HG03108 (cell line): ENCODE data around the gene SEC14L5.
"Not testable (repeated sequence)": the region's sequence is repeated elsewhere in the genome, so short reads cannot be mapped to it uniquely, and the experiment has no call there.

ENCODE experiments used
- ATAC-seq: cut with Tn5 transposase; IDR thresholded peaks from one replicate; pipeline ENCODE4 v1.9.1; 2021; ENCODE audit warnings: moderate library complexity; ENCODE audit not compliant: unreplicated experiment

The SEC14L5 gene

GRCh38 chr16:4949986-4950385 lies 8.1 kb upstream of the SEC14L5 start:
- ATAC-seq = no peak

DNA sequence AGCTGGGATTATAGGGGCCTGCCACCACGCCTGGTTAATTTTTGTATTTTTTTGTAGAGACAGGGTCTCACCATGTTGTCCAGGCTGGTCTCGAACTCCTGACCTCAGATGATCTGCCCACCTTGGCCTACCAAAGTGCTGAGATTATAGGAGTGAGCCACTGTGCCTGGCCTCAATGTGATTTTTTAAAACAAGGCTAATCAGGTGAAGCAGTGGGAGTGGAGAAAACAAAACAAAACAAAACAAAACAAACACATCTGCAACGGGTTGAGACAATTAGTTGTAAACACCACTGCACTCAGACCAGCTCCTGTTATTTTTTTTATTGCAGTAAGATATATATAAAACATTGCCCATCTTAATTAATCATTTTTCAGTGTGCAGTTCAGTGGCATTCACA lies 6.5 kb upstream of the SEC14L5 start:
- ATAC-seq = not testable (repeated sequence)

DNA sequence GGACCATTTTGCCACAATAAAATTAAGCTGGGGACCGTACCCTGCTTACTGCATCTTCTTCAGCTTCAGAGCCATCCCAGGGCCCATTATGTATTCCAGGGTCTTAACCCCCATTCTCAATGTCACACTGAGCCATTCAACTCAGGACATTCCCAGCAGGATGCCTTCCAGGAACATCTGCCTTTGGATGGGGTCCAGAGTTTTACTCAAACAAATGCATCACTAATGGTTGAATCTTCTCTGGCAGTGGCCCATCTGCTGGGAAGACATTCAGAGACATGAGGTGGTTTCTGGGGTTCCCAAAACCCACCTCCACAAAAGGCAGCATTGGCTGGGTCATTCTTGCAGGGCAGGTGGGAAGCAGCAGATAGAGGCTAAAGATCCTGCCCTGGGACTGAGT lies 3.4 kb upstream of the SEC14L5 start:
- no peak for ATAC-seq

DNA sequence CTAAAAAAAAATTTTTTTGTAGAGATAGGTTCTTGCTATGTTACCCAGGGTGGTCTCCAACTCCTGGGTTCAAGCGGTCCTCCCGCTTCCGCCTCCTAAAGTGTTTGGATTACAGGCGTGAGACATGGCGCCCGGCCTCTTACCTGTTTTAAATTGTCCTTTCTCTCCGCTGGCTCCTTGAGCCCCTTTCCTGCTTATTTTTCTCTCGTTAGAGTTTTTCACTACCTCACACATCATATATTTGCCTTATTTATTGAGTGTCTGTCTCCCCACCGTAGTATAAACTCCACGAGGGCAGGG lies 760 bp upstream of the SEC14L5 start:
- no peak for ATAC-seq

GRCh38 chr16:4958510-4959438 lies 644 bp downstream of the SEC14L5 start:
- ATAC-seq = no peak

DNA sequence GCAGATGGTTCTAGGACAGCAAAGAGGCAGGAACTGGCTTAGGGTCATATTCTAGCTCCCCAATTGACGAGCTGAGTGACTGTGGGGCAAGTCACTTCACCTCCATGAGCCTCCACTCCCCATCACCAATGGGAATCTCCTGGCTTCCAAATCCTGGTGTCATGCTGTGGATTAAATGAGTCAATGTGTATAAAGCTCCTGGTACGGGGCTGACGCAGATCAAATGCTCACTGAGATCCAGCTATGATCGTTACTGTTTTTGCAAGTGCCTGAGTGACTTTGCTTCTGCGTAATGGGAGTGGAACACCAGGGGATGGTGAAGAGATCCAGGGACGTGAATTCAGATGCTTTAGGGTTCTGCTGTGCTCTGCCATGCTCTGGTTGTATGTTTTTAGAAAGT lies 2.4 kb downstream of the SEC14L5 start:
- ATAC-seq = no peak

DNA sequence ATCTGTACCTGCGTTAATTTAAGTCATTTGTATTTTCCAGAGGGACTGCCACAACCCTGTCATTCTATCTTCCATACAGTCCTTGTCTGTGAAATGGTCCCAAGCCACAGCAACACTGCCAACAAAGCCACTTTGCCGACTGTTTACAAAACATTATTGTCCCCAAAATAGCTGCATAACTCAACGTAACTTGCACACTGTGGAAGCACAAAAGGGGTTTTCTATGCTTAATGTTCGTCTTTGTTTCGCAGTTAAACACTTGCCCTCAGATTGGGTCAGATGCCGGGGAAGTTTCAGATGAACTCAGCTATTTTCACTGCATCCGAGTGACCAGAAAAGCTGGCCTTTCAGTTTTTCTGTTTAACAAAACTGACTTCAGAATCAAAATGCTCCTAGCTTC lies 4.6 kb downstream of the SEC14L5 start:
- ATAC-seq = no peak

GRCh38 chr16:4963527-4963926 lies 5.4 kb downstream of the SEC14L5 start:
- not testable (repeated sequence) for ATAC-seq

GRCh38 chr16:4966736-4967453 lies 8.8 kb downstream of the SEC14L5 start:
- no peak for ATAC-seq

- ATAC-seq = not testable (repeated sequence)
Measured at GRCh38 chr16:4968278-4968677, 10.1 kb downstream of the SEC14L5 start.

DNA sequence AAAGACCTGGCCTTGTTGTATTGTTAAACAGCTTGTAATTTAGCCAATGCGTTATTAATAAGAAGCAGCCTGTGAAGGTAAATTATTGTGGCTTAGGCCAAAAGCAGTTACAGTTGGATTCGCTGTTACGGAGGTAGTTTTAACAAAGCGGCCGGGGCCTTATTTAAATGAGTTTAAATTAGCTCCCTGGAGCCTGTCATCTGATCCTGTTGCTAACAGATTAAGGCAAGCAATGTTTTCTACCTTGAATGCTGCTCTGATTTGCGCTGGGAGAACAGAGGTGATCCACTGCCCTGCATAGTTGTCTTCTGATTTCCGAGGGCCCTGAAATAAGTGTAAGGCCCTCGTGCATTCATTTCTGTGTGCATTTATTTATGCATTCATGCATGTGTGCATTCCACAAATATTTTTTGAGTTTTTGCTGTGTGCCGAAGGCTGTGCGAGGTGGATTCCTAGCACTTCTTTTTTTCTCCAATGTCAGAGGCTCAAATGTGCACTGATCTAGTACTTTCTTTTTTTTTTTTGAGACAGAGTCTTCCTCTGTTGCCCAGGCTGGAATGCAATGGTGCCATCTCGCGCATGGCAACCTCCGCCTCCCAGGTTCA lies 10.9 kb downstream of the SEC14L5 start:
- ATAC-seq = no peak

- ATAC-seq = no peak
Measured at GRCh38 chr16:4970010-4970409, 11.9 kb downstream of the SEC14L5 start.

DNA sequence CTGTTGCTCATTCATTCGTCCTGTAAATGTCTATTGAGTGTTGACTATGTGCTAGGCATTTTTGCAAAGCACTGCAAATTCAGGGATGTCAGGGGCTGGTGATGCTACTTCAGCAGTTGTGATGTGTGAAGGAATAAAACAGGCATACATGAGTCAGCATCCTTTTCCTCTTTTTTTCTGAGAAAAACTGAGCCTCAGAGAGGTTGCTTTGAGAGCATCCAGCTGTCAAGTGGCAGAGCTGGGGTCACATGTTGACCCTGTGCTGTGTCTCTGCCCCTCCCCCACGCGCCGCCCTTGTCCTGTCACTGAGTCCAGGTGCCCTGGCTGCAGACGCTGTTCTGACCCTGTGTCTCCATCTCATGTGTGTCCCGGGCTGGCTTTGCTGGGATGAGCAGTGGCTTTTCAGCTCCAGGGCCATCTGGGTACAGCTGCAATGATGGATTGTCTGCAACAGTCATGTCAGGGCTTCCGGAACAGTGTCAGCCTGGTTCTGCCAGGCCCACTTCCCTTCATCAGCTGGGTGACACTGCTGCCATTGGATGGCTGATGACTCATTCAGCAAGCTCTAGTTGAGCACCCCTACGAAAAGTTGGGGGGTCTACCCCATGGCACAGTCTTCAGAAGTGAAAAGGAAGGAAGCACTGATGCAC lies 14.9 kb downstream of the SEC14L5 start:
- no peak for ATAC-seq

- peak; percentile 95 for ATAC-seq
Measured at GRCh38 chr16:4976079-4976478, 17.9 kb downstream of the SEC14L5 start.

DNA sequence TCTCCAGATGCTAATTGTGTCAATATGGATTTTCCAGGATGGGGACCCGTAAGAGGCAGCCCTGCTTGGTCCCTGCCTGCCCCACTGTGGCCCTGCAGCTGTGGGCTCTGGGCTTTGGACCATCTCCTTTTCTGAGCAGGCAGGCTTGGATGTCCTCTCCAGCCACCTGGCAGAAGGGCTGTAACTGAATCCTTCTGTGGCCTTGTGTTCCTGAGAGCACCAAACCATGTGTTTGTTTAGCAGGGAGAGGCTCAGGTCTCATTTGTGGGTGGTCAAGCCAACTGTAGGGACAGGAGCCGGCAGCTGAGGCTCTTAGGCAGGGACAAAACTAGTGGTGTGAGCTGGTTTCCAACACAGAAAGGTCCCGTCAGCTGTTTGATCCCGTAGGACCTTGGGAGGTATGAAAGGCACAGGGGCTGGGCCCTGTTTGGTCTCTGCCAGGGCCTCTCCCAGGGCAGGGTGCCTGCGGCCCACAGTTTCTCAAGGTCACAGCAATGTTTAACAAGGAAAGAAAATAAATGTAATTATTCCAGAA lies 18.5 kb downstream of the SEC14L5 start:
- ATAC-seq = no peak

DNA sequence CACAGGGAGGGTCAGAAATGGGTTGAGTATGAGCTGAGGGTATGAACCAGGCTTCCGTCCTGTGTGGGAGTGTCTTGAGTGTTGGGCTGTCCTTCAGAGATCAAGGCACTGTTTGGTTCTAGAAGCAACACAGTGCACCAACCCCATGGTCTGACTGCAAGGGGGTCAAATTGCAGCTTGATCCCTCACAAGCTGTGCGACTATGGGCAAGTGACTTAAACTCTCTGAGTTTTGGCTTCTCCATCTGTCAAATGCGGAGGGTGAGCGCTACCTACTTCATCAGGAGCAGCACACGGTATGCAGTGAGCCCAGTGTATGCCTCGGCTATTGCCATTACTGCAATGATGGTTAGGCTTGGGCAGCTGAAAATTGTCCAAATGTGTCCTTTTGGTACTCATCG lies 21.0 kb downstream of the SEC14L5 start:
- ATAC-seq = no peak

DNA sequence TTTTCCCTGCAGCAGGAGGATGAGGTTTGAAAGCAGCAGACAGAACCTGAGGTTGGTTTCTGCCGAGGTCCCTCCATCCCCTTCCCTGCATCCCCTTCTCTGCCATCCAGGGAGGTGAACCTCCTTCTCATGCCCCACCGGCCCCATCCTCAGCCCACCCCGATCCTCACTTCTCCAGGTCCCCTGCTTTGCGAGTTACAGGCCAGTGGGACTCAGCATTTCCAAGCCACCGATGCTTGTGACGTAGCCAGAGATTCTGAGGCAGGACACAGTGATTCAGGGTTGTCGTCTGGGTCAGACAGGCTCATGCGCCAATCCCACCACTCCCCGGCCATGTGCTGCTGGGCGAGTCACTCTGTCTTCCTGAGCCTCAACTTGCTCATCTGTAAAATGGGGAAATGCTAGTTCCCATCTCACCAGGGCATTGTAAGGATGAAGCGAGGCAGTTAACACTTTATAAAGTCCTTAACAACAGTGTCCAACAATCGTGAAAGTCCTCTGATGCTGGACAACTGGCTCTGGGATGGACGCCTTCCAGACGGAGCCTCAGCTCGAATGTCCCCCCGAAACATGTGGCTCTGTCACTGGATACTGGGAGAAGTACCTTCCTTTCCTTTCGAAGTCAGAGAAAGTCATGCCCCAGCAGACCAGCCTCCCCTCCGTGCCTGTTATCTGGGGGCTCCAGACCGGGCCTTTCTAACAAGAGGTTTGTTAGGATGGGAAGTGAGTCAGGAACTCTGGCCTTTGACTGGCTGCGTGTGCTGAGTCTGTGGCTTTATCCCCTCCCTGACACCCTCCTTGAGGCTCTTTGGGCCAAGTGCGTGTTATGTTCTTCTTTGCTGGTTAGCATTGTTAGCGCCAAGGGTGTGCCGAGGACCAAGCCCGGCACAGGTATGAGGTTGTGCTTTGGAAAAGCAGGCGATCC lies 21.9 kb downstream of the SEC14L5 start:
- no peak for ATAC-seq

- no peak for ATAC-seq
Measured at GRCh38 chr16:4980691-4981090, 22.6 kb downstream of the SEC14L5 start.

- no peak for ATAC-seq
Measured at GRCh38 chr16:4981473-4981872, 23.3 kb downstream of the SEC14L5 start.
